KMS-11 (cell line): ENCODE results near the gene SP6.

Source experiments
- H2AFZ ChIP-seq: fragments of 200-600 bp; sonication (generic); 2 replicates; pipeline ENCODE4 v1.6.1; 2016; ENCODE audit warnings: antibody characterized with exemption, mixed run types, low read depth
- H3K27ac ChIP-seq: fragments of 200-600 bp; sonication (generic); 2 replicates; pipeline ENCODE4 v1.6.1; 2016; ENCODE audit warnings: mild to moderate bottlenecking, mixed run types
- H3K27me3 ChIP-seq: fragments of 200-600 bp; sonication (generic); 2 replicates; pipeline ENCODE4 v1.6.1; 2017; ENCODE audit warnings: mild to moderate bottlenecking, low read depth, mixed run types, moderate library complexity; ENCODE audit not compliant: insufficient read depth
- H3K36me3 ChIP-seq: fragments of 200-600 bp; sonication (generic); 2 replicates; pipeline ENCODE4 v1.6.1; 2017; ENCODE audit warnings: mild to moderate bottlenecking, mixed run types; ENCODE audit not compliant: insufficient read depth
- H3K4me1 ChIP-seq: fragments of 200-600 bp; sonication (generic); 2 replicates; pipeline ENCODE4 v1.6.1; 2016; ENCODE audit warnings: mild to moderate bottlenecking, low read depth, mixed run types; ENCODE audit not compliant: poor library complexity, severe bottlenecking
- H3K4me2 ChIP-seq: fragments of 200-600 bp; sonication (generic); 2 replicates; pipeline ENCODE4 v1.7.0; 2016; ENCODE audit warnings: mild to moderate bottlenecking, mixed run types
- H3K4me3 ChIP-seq: fragments of 200-600 bp; sonication (generic); IDR thresholded peaks from 2 replicates; pipeline ENCODE4 v1.6.1; 2017; ENCODE audit warnings: low read depth, low read length, mixed read lengths; ENCODE audit not compliant: insufficient read depth
- H3K79me2 ChIP-seq: fragments of 200-600 bp; sonication (generic); 2 replicates; pipeline ENCODE4 v1.6.1; 2016; ENCODE audit warnings: low read depth, mixed run types; ENCODE audit not compliant: insufficient read depth
- H3K9ac ChIP-seq: fragments of 200-600 bp; sonication (generic); 2 replicates; pipeline ENCODE4 v1.6.1; 2016; ENCODE audit warnings: mild to moderate bottlenecking, mixed run types
- H4K20me1 ChIP-seq: fragments of 200-600 bp; sonication (generic); 2 replicates; pipeline ENCODE4 v1.6.1; 2016; ENCODE audit warnings: mild to moderate bottlenecking, mixed run types; ENCODE audit not compliant: insufficient read depth
- TF ChIP-seq, protein P1 (sequence below): fragments of 200-600 bp; sonication (generic); conservative IDR thresholded peaks from 2 replicates; pipeline ENCODE4 v1.6.1; 2017; ENCODE audit warnings: low read depth, mild to moderate bottlenecking, antibody characterized with exemption, low read length, moderate library complexity, mixed read lengths

The SP6 gene

DNA sequence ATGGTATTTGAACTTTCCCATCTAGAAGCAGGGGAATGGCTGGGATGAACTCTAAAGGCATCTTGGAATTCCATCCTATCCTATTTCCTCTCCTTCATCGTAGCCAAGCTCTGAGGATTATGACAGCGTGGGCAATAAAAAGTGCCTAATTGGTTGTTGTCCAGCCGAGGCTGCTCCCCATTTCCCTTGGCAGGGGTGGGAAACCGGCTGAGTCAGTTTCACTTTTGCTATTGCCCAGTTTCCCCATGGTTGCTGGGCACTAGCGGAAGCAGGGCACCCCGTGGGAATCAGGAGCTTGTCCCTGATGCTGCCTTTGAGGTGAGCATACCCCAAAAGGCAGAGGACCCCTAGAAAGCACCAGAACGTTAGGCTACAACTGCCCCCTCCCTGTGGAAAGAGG lies 31.3 kb upstream of the SP6 start:
- H4K20me1 ChIP-seq: no peaks in the 10 kb centered on the region
- H3K4me2 ChIP-seq: no peak overlapping the region
- H3K4me1 ChIP-seq: no peaks in the 10 kb centered on the region
- H2AFZ ChIP-seq: no peak overlapping the region
- no peak overlapping the region for H3K9ac ChIP-seq
- TF ChIP-seq, protein P1, sequence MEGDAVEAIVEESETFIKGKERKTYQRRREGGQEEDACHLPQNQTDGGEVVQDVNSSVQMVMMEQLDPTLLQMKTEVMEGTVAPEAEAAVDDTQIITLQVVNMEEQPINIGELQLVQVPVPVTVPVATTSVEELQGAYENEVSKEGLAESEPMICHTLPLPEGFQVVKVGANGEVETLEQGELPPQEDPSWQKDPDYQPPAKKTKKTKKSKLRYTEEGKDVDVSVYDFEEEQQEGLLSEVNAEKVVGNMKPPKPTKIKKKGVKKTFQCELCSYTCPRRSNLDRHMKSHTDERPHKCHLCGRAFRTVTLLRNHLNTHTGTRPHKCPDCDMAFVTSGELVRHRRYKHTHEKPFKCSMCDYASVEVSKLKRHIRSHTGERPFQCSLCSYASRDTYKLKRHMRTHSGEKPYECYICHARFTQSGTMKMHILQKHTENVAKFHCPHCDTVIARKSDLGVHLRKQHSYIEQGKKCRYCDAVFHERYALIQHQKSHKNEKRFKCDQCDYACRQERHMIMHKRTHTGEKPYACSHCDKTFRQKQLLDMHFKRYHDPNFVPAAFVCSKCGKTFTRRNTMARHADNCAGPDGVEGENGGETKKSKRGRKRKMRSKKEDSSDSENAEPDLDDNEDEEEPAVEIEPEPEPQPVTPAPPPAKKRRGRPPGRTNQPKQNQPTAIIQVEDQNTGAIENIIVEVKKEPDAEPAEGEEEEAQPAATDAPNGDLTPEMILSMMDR: no peak
- peaks cover 59% of the 10 kb centered on the region for H3K27me3 ChIP-seq
- no peak overlapping the region for H3K4me3 ChIP-seq
- no peak overlapping the region for H3K27ac ChIP-seq
- H3K79me2 ChIP-seq: no peaks in the 10 kb centered on the region
- H3K36me3 ChIP-seq: no peaks in the 10 kb centered on the region

DNA sequence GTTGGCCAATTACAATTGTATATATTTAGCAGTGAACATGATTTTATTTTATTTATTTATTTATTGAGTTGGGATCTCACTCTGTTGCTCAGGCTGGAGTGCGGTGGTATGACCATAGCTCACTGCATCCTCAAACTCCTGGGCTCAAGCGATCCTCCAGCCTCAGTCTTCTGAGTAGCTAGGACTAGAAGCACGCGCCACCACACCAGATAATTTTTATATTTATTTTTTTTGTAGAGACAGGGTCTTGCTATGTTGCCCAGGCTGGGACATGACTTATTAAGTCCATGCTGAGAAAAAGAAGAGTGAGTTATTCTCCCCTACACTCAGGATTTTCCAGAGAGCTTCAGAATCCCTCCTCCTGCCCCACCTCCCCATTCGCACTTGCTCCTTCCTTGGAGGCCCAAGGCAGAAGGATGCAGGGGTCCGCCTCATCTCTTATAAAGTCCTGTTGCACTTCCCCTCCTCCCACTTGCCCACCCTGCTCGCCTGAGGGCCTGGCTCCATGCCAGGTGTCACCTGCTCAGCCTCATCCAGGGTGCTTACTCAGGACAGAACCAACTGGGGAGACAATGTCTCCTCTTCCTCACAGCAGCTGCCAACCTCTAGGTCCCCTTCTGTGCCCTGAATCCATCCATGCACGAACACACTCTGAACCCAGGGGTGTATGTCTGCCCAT lies 29.0 kb upstream of the SP6 start:
- Histone ChIP-seq H2AFZ (no peak overlapping the region), H3K36me3 (no peaks in the 10 kb centered on the region), H3K27ac (no peak overlapping the region), H3K27me3 (peaks cover 77% of the 10 kb centered on the region), H4K20me1 (no peaks in the 10 kb centered on the region), H3K4me3 (no peak overlapping the region), H3K79me2 (no peaks in the 10 kb centered on the region), H3K4me1 (no peaks in the 10 kb centered on the region), H3K4me2 (no peak overlapping the region), H3K9ac (no peak overlapping the region)
- TF ChIP-seq, protein P1: no peak

DNA sequence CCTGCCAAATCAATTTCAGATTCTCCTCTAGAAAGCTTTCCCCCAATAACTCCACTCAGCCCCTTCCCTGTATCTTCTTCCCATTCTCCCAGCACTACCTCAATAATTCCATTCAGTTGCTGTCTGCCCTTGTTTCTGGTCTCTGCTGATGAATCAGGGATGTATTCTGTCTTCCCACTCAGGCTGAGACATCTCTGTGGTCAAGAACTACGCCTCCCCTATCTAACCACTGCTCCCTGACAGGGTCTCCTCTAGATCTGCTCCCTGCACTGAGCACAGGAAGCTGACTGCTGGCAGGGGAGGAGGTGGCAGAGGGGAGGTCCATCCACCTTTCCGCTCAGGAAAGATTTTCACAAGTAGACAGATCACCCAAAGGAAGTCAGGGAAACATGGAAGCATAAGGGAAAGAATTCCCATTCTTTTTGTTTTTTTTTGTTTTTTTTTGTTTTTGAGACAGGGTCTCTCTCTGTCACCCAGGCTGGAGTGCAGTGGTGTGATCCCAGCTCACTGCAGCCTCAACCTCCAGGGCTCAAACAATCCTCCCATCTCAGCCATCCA lies 28.1 kb upstream of the SP6 start:
- no peak overlapping the region for H3K4me2 ChIP-seq
- H3K27me3 ChIP-seq: peaks cover 85% of the 10 kb centered on the region
- no peaks in the 10 kb centered on the region for H3K4me1 ChIP-seq
- H3K27ac ChIP-seq: no peak overlapping the region
- H3K79me2 ChIP-seq: no peaks in the 10 kb centered on the region
- TF ChIP-seq, protein P1: no peak
- no peak overlapping the region for H2AFZ ChIP-seq
- H3K4me3 ChIP-seq: no peak overlapping the region
- no peaks in the 10 kb centered on the region for H3K36me3 ChIP-seq
- H4K20me1 ChIP-seq: no peaks in the 10 kb centered on the region
- no peak overlapping the region for H3K9ac ChIP-seq

DNA sequence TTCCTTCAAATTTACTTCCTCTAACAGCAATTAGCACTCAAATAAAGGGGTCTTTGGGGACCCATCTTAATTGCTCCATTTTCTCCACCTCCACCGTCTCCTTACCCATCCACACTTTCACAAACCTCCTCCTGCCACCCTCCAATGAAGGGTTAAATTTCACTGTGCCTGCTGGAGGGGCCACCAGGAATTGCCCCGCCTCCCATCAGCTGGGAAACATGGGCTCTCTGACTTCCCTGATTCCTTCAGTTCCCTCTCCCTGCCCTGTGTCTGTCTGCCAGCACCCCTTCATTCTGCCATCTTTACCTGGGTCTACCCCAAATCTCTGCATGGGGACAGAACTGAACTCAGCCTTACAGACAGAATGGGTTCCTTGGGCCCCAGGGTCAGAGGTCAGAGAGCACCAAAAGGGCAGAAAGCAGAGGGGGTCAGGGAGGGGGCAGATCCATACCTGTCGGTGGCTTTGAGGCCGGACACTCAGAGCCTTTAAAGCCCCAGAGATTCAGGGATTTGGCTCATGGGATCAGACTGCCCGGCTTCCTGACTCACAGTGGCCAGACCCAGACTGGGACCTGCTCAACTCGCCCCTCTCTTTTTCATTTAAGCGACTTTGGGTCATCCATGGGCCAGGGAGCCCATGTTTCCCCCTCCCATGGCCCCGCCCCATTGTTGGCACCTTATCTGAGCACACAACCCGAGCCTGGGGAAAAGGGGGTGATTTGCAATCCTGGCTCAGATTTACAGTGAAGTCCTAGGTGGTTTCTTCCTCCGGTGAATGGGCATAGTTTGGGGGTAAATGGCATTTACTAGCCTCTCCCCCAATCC lies 27.5 kb upstream of the SP6 start:
- no peak overlapping the region for H3K4me2 ChIP-seq
- no peaks in the 10 kb centered on the region for H3K4me1 ChIP-seq
- TF ChIP-seq, protein P1: no peak
- H3K4me3 ChIP-seq: no peak overlapping the region
- H3K9ac ChIP-seq: no peak overlapping the region
- H4K20me1 ChIP-seq: no peaks in the 10 kb centered on the region
- no peaks in the 10 kb centered on the region for H3K79me2 ChIP-seq
- H3K27me3 ChIP-seq: peaks cover 86% of the 10 kb centered on the region
- no peak overlapping the region for H3K27ac ChIP-seq
- no peaks in the 10 kb centered on the region for H3K36me3 ChIP-seq
- H2AFZ ChIP-seq: no peak overlapping the region
